ENCODE data around the gene TLCD3B. TPM values are rescaled to one million over a fixed set of nuclear protein-coding genes. Genes with fewer than 3 reads are reported as not detected.

Gene TLCD3B
- total RNA-seq, 4 donors from 2014 or later = 0.54 to 0.79 TPM; not detected in 2

- Histone ChIP-seq H3K9me3 (no peaks in the 10 kb centered on the region), H3K27me3 (peaks cover 13% of the 10 kb centered on the region), H3K36me3 (peaks cover 0 to 2% of the 10 kb centered on the region in 2 donors), H3K4me3 (replicated peaks in 1 of 3) (no peak overlapping the region), H3K27ac (no peak overlapping the region), H3K4me1 (peaks cover 7% of the 10 kb centered on the region in 2 donors)
- no peak for DNase-seq
- no peak for TF ChIP-seq POLR2A (IDR thresholded peaks at IDR 0.05)
- TF ChIP-seq CTCF (IDR thresholded peaks at IDR 0.05) = no peak
- intact Hi-C loops (cut with DNase I) = no loop called here
- 83 to 92% methylated on average over 1 to 10 of the region's 18 CpGs for WGBS, 2 donors
These were observed 25.0 kb downstream of the TLCD3B start for GRCh38 chr16:30006095-30006473.

- Histone ChIP-seq H3K4me1 (peaks cover 2% of the 10 kb centered on the region in 2 donors), H3K27ac (no peak overlapping the region), H3K9me3 (no peaks in the 10 kb centered on the region), H3K36me3 (peaks cover 0 to 2% of the 10 kb centered on the region in 2 donors), H3K27me3 (peaks cover 8% of the 10 kb centered on the region), H3K4me3 (replicated peaks in 1 of 3) (no peak overlapping the region)
- WGBS, 2 donors = 59 to 69% methylated on average over 18 to 19 of the region's 35 CpGs
- peak; percentile 49 to 81 (median 62) for TF ChIP-seq CTCF (IDR thresholded peaks at IDR 0.05)
- TF ChIP-seq POLR2A (IDR thresholded peaks at IDR 0.05) = no peak
- peak; percentile 20 to 21 for DNase-seq
- intact Hi-C loops (cut with DNase I) = no loop called here
These were observed 25.6 kb downstream of the TLCD3B start for GRCh38 chr16:30005341-30006094.

GRCh38 chr16:30004811-30005242 is 26.2 kb downstream of the TLCD3B start:
- peaks cover 0 to 2% of the 10 kb centered on the region in 2 donors for H3K36me3 ChIP-seq
- 67% methylated on average over 3 to 10 of the region's 11 CpGs for WGBS, 2 donors
- intact Hi-C loops (cut with DNase I) = loop anchor here (5.0 kb wide), 1 partner anchor 308 kb away; no protein-coding TSS in a partner anchor

GRCh38 chr16:30004424-30004776 is 26.7 kb downstream of the TLCD3B start:
- Histone ChIP-seq H3K27me3 (no peaks in the 10 kb centered on the region), H3K36me3 (peaks cover 0 to 2% of the 10 kb centered on the region in 2 donors), H3K4me1 (no peaks in the 10 kb centered on the region), H3K4me3 (replicated peaks in 1 of 3) (no peak overlapping the region), H3K27ac (no peak overlapping the region), H3K9me3 (no peaks in the 10 kb centered on the region)
- intact Hi-C loops (cut with DNase I) = loop anchor here (5.0 kb wide), 1 partner anchor 307 kb away; no protein-coding TSS in a partner anchor
- TF ChIP-seq CTCF (IDR thresholded peaks at IDR 0.05) (no peak), POLR2A (IDR thresholded peaks at IDR 0.05) (no peak)
- 73 to 81% methylated on average over 17 to 19 of the region's 19 CpGs for WGBS, 2 donors
- no peak for DNase-seq

More at GRCh38 chr16:30004811-30005242, 26.2 kb downstream of the TLCD3B start:
- Histone ChIP-seq H3K27me3 (peaks cover under 1% of the 10 kb centered on the region), H3K4me3 (replicated peaks in 1 of 3) (no peak overlapping the region), H3K9me3 (no peaks in the 10 kb centered on the region), H3K4me1 (no peaks in the 10 kb centered on the region), H3K27ac (no peak overlapping the region)
- no peak for DNase-seq
- TF ChIP-seq CTCF (IDR thresholded peaks at IDR 0.05) = no peak
- TF ChIP-seq POLR2A (IDR thresholded peaks at IDR 0.05) = no peak

Measured in thyroid gland (tissue), 4 donors.